ENCODE data around the gene ACOX2. TPM values are rescaled to one million over a fixed set of nuclear protein-coding genes. Genes with fewer than 3 reads are reported as not detected.

ACOX2 gene
- total RNA-seq, 1 experiment from 2014 or later: 0.85 TPM

DNA sequence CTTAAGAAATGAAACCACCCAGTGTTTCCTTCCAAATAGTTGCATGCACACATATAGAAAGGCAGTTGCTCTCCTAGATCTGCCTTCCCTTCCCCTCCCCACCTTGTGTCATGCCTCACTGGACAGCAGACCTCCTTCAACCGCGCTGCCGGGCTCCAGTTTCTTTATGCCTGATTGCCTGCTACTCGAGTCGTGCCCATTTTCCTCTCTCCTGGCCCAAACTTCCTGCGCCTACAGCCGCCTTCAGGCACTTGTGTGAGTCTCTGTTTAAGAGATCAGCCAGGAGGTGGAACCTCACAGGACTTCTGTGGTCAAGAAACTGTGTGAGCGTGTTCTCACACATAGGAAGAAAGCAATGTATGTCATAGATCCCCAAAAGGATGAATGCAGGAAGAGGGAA is 49.0 kb upstream of the ACOX2 start:
- WGBS (ENCODE audit: extremely low coverage, insufficient read length, low lambda C conversion rate): no CpG with 5 or more reads among the region's 8 CpGs
- H4K91ac ChIP-seq (ENCODE audit: insufficient read length, low read depth, low read length): no peak overlapping the region
- TF ChIP-seq, protein P1, sequence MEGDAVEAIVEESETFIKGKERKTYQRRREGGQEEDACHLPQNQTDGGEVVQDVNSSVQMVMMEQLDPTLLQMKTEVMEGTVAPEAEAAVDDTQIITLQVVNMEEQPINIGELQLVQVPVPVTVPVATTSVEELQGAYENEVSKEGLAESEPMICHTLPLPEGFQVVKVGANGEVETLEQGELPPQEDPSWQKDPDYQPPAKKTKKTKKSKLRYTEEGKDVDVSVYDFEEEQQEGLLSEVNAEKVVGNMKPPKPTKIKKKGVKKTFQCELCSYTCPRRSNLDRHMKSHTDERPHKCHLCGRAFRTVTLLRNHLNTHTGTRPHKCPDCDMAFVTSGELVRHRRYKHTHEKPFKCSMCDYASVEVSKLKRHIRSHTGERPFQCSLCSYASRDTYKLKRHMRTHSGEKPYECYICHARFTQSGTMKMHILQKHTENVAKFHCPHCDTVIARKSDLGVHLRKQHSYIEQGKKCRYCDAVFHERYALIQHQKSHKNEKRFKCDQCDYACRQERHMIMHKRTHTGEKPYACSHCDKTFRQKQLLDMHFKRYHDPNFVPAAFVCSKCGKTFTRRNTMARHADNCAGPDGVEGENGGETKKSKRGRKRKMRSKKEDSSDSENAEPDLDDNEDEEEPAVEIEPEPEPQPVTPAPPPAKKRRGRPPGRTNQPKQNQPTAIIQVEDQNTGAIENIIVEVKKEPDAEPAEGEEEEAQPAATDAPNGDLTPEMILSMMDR (conservative IDR thresholded peaks at IDR 0.05): no peak
- H3K14ac ChIP-seq (ENCODE audit: insufficient read depth, low read length): no peak overlapping the region
- H3K79me1 ChIP-seq (ENCODE audit: insufficient read depth, low read depth, low read length, poor library complexity, severe bottlenecking): no peaks in the 10 kb centered on the region
- Mint-ChIP-seq H3K27ac (no peak overlapping the region), H3K9me3 (peaks cover 0 to 4% of the 10 kb centered on the region in 2 experiments; a peak in 1 of 5 replicates), H3K27me3 (ENCODE audit: low read depth) (peaks cover 85% of the 10 kb centered on the region), H3K4me3 (peak overlapping the region; percentile 39 to 78), H3K36me3 (ENCODE audit: insufficient read depth in 1 of 3, low read depth in 3 of 3) (no peaks in the 10 kb centered on the region), H3K4me1 (peaks cover 31 to 42% of the 10 kb centered on the region in 2 experiments)
- no peak overlapping the region for H4K8ac ChIP-seq (replicated peaks; ENCODE audit: insufficient read length, low read depth, low read length)
- no peak overlapping the region for H2AK5ac ChIP-seq (ENCODE audit: insufficient read length, low read length)
- H2BK5ac ChIP-seq (ENCODE audit: insufficient read length, low read length): no peak overlapping the region
- H3K18ac ChIP-seq (ENCODE audit: insufficient read length, low read depth, low read length): no peak overlapping the region
- H3K4ac ChIP-seq (ENCODE audit: low read depth, low read length): no peak overlapping the region
- no peaks in the 10 kb centered on the region for H4K20me1 ChIP-seq (ENCODE audit: control insufficient read depth, insufficient read depth, insufficient read length)
- no peak overlapping the region for H3K56ac ChIP-seq (ENCODE audit: insufficient read length, low read depth, low read length)
- H3K4me2 ChIP-seq (ENCODE audit: insufficient read depth, insufficient read length, low read length): peak overlapping the region; percentile 36
- DNase-seq: no peak
- H3K27ac ChIP-seq (ENCODE audit: insufficient read length, low read depth, low read length): no peak overlapping the region
- peaks cover 16% of the 10 kb centered on the region; the same call in 1 of the 2 replicates for H3K27me3 ChIP-seq (ENCODE audit: insufficient read depth, low read length)
- no peaks in the 10 kb centered on the region; the same call in 1 of the 2 replicates for H3K4me1 ChIP-seq (ENCODE audit: insufficient read depth, low read length)
- H3K9ac ChIP-seq (ENCODE audit: extremely low read depth, insufficient read length, low read length): no peak overlapping the region
- H2BK120ac ChIP-seq (ENCODE audit: low read depth, low read length, poor library complexity, severe bottlenecking): no peak overlapping the region
- no peak overlapping the region for H3T11ph ChIP-seq (ENCODE audit: low read length)
- no peaks in the 10 kb centered on the region for H3K23me2 ChIP-seq (ENCODE audit: insufficient read length, low read depth, low read length, poor library complexity, severe bottlenecking)
- no peak overlapping the region for H2BK20ac ChIP-seq (ENCODE audit: low read depth, low read length, poor library complexity, severe bottlenecking)
- no peak overlapping the region for H2AFZ ChIP-seq (ENCODE audit: low read length)
- no peaks in the 10 kb centered on the region for H3K79me2 ChIP-seq (ENCODE audit: insufficient read depth, low read length)
- no peak overlapping the region for H3K23ac ChIP-seq (ENCODE audit: insufficient read length, low read depth, low read length)
- H2BK15ac ChIP-seq (ENCODE audit: low read depth, low read length): no peak overlapping the region
- no peaks in the 10 kb centered on the region for H3K9me3 ChIP-seq (ENCODE audit: control insufficient read depth, low read depth, low read length)
- H2BK12ac ChIP-seq (ENCODE audit: insufficient read length, low read depth, low read length): no peak overlapping the region
- H4K5ac ChIP-seq (ENCODE audit: insufficient read length, low read depth, low read length): no peak overlapping the region
